22Rv1 (cell line): ENCODE measurements around the gene RFLNA.

Source experiments
- ZFX ChIP-seq: fragments of 450-650 bp; IDR thresholded peaks from 2 replicates; pipeline ENCODE4 v1.6.1; 2017; ENCODE audit warnings: antibody characterized with exemption, borderline replicate concordance
- TF ChIP-seq, protein P1 (sequence below): fragments of 450-650 bp; IDR thresholded peaks from 2 replicates; pipeline ENCODE4 v1.5.1; 2017; ENCODE audit warnings: mild to moderate bottlenecking

DNA sequence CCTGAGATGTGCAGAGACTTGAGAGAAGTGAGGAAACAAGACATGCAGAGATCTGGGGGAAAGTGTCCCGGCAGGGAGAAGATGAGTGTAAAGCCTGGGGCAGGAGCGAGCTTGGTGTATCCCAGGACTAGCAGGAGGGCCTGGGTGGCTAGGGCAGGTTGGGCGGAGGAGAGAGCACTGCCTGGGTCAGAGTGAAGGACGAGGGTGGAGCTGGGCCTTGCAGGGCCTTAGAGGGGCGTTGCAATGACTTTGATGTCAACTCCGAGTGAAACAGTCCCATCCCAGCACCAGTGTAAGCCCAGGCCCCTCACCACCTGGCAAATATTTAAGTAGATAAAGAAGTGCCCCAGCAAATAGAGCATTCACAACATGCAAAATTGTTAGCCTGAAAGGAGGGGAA is 24.2 kb upstream of the RFLNA start:
- TF ChIP-seq, protein P1, sequence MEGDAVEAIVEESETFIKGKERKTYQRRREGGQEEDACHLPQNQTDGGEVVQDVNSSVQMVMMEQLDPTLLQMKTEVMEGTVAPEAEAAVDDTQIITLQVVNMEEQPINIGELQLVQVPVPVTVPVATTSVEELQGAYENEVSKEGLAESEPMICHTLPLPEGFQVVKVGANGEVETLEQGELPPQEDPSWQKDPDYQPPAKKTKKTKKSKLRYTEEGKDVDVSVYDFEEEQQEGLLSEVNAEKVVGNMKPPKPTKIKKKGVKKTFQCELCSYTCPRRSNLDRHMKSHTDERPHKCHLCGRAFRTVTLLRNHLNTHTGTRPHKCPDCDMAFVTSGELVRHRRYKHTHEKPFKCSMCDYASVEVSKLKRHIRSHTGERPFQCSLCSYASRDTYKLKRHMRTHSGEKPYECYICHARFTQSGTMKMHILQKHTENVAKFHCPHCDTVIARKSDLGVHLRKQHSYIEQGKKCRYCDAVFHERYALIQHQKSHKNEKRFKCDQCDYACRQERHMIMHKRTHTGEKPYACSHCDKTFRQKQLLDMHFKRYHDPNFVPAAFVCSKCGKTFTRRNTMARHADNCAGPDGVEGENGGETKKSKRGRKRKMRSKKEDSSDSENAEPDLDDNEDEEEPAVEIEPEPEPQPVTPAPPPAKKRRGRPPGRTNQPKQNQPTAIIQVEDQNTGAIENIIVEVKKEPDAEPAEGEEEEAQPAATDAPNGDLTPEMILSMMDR: no peak
- TF ChIP-seq ZFX: no peak
